Heart left ventricle (tissue), 16 donors: ENCODE results near the gene TERT. TPM values are rescaled to one million over a fixed set of nuclear protein-coding genes. Genes with fewer than 3 reads are reported as not detected.

ENCODE experiments used
- ATAC-seq, 4 donors: fragments of 200-7000 bp; cut with Tn5 transposase; one replicate each; pipeline ENCODE4 v1.9.1; 2020 to 2022; ENCODE audit warnings: moderate library complexity in 4 of 4, mild to moderate bottlenecking in 3 of 4, moderate number of reproducible peaks in 1 of 4
- DNase-seq, 5 donors: peaks; one replicate each; pipeline ENCODE4 v3.0.0-alpha.2; 2020
- H3K27ac ChIP-seq, 12 donors: fragments of 200-600 bp; sonication (generic) in 4 of 12; one replicate each; pipeline versions ENCODE4 v1.5.0 to v1.8.0; 2016 to 2022; ENCODE audit warnings: mild to moderate bottlenecking in 2 of 12
- H3K27me3 ChIP-seq, 9 donors: fragments of 200-600 bp; sonication (generic) in 2 of 9; one replicate each; pipeline versions ENCODE4 v1.5.1 to v1.8.0; 2016 to 2022; ENCODE audit warnings: mild to moderate bottlenecking in 3 of 9
- H3K36me3 ChIP-seq, 9 donors: fragments of 200-600 bp; sonication (generic) in 2 of 9; one replicate each; pipeline versions ENCODE4 v1.5.0 to v1.8.0; 2018 to 2022; ENCODE audit warnings: mild to moderate bottlenecking in 2 of 9
- H3K4me1 ChIP-seq, 12 donors: fragments of 200-600 bp; sonication (generic) in 4 of 12; one replicate each; pipeline versions ENCODE4 v1.5.0 to v1.8.0; 2016 to 2022; ENCODE audit warnings: mild to moderate bottlenecking in 3 of 12
- H3K4me3 ChIP-seq, 12 donors: fragments of 200-600 bp; sonication (generic) in 4 of 12; one replicate each; pipeline versions ENCODE4 v1.5.0 to v1.8.0; 2017 to 2022; ENCODE audit warnings: mild to moderate bottlenecking in 9 of 12, moderate library complexity in 4 of 12
- H3K9me3 ChIP-seq, 12 donors: fragments of 200-600 bp; sonication (generic) in 4 of 12; one replicate each; pipeline versions ENCODE4 v1.5.0 to v1.8.0; 2016 to 2022; ENCODE audit warnings: mild to moderate bottlenecking in 1 of 12
- POLR2A ChIP-seq, 2 donors: fragments of 450-650 bp; IDR thresholded peaks; one replicate each; pipeline ENCODE4 v1.6.1; 2017; ENCODE audit warnings: antibody characterized with exemption in 2 of 2, mild to moderate bottlenecking in 2 of 2, moderate library complexity in 2 of 2
- WGBS, 4 donors: extraction: QIAGEN DNeasy Blood & Tissue Kit in 2 of 4; methylation state at CpG; one replicate each; pipeline versions ENCODE4 v1.1.5 to v1.1.7; 2013 to 2018; 5-methylcytosine and 5-hydroxymethylcytosine counted together
- intact Hi-C, 10 donors: fragments of 100-400 bp; cut with DNase I; formaldehyde crosslinking; loops; one replicate each; pipeline versions ENCODE4 v1.11.1 to v1.14.2; 2022
- polyA plus RNA-seq, 2 donors: library from polyadenylated mRNA; stranded (reverse); fragments of 200-250 nt; gene quantifications; one replicate each; pipeline ENCODE4 v1.2.3, GENCODE V29; 2013
- total RNA-seq, 9 donors: library from RNA; depleted of rRNA in 2 of 9; stranded (reverse); fragments of >200 nt in 2 of 9; fragmentation: NEBNext Ultra II Directional in 3 of 9; extraction: Animal tissue kit (Norgen Biotek cat#: 25700) in 3 of 9; gene quantifications; one replicate each; pipeline versions ENCODE4 v1.1.0 to v1.2.4, GENCODE V29; 2016 to 2023
- TF ChIP-seq, protein P1 (sequence below), 12 donors: fragments of 200-600 bp; sonication (generic) in 4 of 12; IDR thresholded peaks; one replicate each; pipeline versions ENCODE4 v1.5.0 to v1.8.0; 2018 to 2022; ENCODE audit warnings: antibody characterized with exemption in 12 of 12, mild to moderate bottlenecking in 5 of 12
- donor health status: ischemic (EF 13 %, LVEDD 7.1; RV severe dilation, severe dysfunction).
- donor health status: healthy with polysubstance abuse.
- donor health status: DM: no; HTN: yes; CAD: no.
- donor health status: DM: no; HTN: no; CAD: no.
- donor health status: ischemic (EF 25% LVEDD 6.9; RV normal size, moderate dysfunction).
- donor health status: ischemic (EF 25% LVEDD 5.7; RV mildly dilated, moderate dysfunction).
- donor health status: healthy.
- donor health status: DM: yes; HTN: yes; CAD: no.
- donor health status: ischemic (EF 35%, LVEDD 5.7; RV mildly dilated, moderate dysfunction).
- donor health status: nonischemic (EF 11% LVEDD 7.7; RV severe dilation, severe dysfunction).
- donor health status: DM: yes; HTN: yes; CAD: no.
- donor health status: PGD.
- donor health status: ischemic (EF 29% LVEDD 5.4; RV normal size, mild dysfunction).
- donor health status: nonischemic (EF 23%, LVEDD 6.1; RV moderate dilation, normal function).

Gene TERT
- total and polyA plus RNA-seq, 11 donors, result not detected

DNA sequence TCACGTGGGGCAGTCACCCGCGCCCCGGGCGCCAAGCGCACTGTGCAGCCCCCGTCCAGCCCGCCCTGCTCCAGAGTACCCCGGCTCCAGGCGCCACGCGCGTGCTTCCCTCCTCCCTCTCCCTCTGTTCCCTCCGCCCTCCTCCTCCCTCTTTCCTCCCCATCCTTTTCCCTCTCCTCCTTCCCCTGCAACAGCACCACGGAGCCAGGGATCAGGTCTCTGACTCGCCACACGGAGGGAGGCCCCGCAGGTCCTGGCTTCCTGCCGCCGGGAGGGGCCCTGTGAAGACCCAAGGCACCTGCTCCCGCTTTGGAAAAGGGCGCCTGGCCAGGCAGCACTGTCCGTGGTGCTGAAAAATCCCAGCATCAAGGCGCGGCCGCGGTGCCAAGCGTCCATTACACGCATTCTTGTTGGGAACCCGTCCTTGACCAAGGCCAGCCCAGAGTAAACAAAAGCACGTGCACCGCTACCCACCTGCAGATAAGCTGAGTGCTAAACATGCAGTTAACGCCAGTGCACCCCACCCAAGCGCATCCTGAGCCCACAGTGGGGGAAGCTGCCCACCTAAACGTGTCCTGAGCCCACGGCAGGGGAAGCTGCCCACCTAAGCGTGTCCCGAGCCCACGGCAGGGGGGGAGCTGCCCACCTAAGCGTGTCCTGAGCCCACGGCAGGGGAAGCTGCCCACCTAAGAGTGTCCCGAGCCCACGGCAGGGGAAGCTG, 48.0 kb downstream of the TERT start:
- Histone ChIP-seq H3K4me3 (no peak overlapping the region), H3K36me3 (no peaks in the 10 kb centered on the region), H3K4me1 (peaks cover 0 to 10% (median 0%) of the 10 kb centered on the region in 12 donors), H3K9me3 (no peaks in the 10 kb centered on the region), H3K27me3 (peaks cover 8 to 76% (median 32%) of the 10 kb centered on the region in 9 donors), H3K27ac (no peak overlapping the region)
- TF ChIP-seq, protein P1, sequence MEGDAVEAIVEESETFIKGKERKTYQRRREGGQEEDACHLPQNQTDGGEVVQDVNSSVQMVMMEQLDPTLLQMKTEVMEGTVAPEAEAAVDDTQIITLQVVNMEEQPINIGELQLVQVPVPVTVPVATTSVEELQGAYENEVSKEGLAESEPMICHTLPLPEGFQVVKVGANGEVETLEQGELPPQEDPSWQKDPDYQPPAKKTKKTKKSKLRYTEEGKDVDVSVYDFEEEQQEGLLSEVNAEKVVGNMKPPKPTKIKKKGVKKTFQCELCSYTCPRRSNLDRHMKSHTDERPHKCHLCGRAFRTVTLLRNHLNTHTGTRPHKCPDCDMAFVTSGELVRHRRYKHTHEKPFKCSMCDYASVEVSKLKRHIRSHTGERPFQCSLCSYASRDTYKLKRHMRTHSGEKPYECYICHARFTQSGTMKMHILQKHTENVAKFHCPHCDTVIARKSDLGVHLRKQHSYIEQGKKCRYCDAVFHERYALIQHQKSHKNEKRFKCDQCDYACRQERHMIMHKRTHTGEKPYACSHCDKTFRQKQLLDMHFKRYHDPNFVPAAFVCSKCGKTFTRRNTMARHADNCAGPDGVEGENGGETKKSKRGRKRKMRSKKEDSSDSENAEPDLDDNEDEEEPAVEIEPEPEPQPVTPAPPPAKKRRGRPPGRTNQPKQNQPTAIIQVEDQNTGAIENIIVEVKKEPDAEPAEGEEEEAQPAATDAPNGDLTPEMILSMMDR (IDR thresholded peaks at IDR 0.05), result no peak
- no peak for TF ChIP-seq POLR2A (IDR thresholded peaks at IDR 0.05)
- intact Hi-C loops, result no loop called here
- DNase-seq (peak in 3 of 5 donors; percentile 27 to 47 (median 46)), ATAC-seq (peak in 1 of 4 donors; percentile 51)
- 12 to 23% (median 21%) methylated on average over 34 to 43 of the region's 43 CpGs for WGBS, 4 donors

DNA sequence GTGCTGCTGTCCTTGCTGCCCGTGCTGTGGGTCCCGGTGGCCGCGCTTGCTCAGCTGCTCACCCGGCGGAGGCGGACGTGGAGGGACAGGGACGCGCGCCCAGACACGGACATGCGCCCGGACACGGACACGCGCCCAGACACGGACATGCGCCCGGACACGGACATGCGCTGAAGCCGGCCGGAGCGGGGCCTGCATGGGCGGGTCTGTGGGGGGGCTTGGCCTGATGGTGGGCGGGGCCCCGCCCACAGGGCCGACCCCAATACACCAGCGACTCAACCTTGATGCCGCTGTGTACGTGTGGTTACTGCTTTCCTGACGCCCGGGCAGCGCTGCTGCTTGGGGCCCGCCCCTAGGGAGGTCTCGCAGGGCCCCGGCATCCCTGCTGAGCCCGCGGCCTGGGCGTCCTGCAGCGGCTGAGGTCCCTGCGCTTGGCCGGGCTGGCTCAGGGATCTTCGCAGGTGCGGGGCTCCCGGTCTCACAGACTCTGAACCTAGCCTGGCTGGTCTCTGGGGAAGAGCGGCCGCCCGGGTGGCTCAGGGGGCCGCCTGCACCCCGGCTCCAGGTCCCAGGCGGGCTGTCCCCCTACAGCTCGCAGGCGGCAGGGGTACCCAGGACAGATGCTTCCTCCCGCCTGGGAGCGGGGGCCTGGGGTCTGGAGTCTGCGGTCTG, 48.8 kb downstream of the TERT start:
- intact Hi-C loops, result no loop called here
- TF ChIP-seq, protein P1 (IDR thresholded peaks at IDR 0.05), result no peak
- no peak for TF ChIP-seq POLR2A (IDR thresholded peaks at IDR 0.05)

DNA sequence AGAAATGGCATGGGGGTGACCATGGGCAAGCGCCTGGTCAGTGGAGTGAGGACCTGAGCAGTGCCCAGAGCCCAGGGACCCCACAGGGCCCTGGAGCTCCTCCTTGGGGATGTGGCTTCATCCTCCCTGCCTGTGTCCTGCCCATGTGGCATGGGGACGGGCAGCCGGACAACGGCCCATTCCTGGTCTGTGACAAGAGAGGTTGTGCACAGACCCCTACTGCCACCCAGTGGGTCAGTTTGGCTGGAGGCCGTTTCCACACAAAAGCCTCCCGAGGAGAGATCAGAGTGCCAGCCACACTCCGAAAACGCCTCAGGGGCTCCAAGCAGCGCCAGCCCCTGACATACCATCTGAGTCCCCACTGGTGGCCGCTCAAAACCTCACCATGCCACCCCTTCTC, 49.9 kb downstream of the TERT start:
- H3K4me1 ChIP-seq, result peaks cover 0 to 10% (median 0%) of the 10 kb centered on the region in 12 donors
- H3K36me3 ChIP-seq, result no peaks in the 10 kb centered on the region
- no peak overlapping the region for H3K27ac ChIP-seq
- no peak for DNase-seq
- H3K4me3 ChIP-seq, result no peak overlapping the region
- WGBS, 4 donors, result 51 to 81% (median 61%) methylated on average over 4 to 10 of the region's 10 CpGs
- TF ChIP-seq, protein P1 (IDR thresholded peaks at IDR 0.05), result no peak
- TF ChIP-seq POLR2A (IDR thresholded peaks at IDR 0.05), result no peak
- peaks cover 10 to 68% (median 32%) of the 10 kb centered on the region in 9 donors for H3K27me3 ChIP-seq
- intact Hi-C loops, result no loop called here
- no peaks in the 10 kb centered on the region for H3K9me3 ChIP-seq
- ATAC-seq, result no peak

More for the DNA sequence above, 48.8 kb downstream of the TERT start:
- DNase-seq, result no peak
- H3K9me3 ChIP-seq, result no peaks in the 10 kb centered on the region
- H3K36me3 ChIP-seq, result no peaks in the 10 kb centered on the region
- WGBS, 4 donors, result 36 to 60% (median 46%) methylated on average over 15 to 58 of the region's 58 CpGs
- H3K4me1 ChIP-seq, result peaks cover 0 to 10% (median 0%) of the 10 kb centered on the region in 12 donors
- no peak overlapping the region for H3K4me3 ChIP-seq
- ATAC-seq, result no peak
- H3K27me3 ChIP-seq, result peaks cover 10 to 72% (median 32%) of the 10 kb centered on the region in 9 donors
- no peak overlapping the region for H3K27ac ChIP-seq

DNA sequence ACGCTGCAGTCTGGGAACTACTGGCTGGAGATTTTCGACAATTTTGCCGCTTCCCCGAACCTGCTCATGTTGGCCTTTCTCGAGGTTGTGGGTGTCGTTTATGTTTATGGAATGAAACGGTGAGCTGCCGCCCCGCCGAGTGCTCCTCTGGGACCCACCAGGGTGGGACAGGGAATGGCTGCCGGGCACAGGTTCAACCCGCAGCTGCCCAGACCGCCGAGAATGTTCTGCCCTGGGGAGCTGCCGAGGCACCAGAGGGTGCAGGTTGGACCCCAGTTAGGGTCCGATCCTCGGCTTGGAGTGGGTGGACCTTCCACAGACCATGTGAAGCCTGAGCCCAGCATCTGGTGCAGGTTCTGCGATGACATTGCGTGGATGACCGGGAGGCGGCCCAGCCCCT, 50.6 kb downstream of the TERT start:
- peaks cover 10 to 61% (median 32%) of the 10 kb centered on the region in 9 donors for H3K27me3 ChIP-seq
- H3K4me3 ChIP-seq, result no peak overlapping the region
- H3K9me3 ChIP-seq, result no peaks in the 10 kb centered on the region
- no peak overlapping the region for H3K27ac ChIP-seq
- intact Hi-C loops, result no loop called here
- TF ChIP-seq, protein P1 (IDR thresholded peaks at IDR 0.05), result no peak
- no peak for TF ChIP-seq POLR2A (IDR thresholded peaks at IDR 0.05)
- 72 to 81% (median 74%) methylated on average over 13 to 21 of the region's 21 CpGs for WGBS, 4 donors
- no peaks in the 10 kb centered on the region for H3K36me3 ChIP-seq
- no peak for DNase-seq
- no peak for ATAC-seq
- H3K4me1 ChIP-seq, result peaks cover 0 to 10% (median 0%) of the 10 kb centered on the region in 12 donors
